A673 (cell line): ENCODE results near the gene CRHR1. TPM values are rescaled to one million over a fixed set of nuclear protein-coding genes. Genes with fewer than 3 reads are reported as not detected.

ENCODE experiments used
- BruUV-seq: library from RNA; stranded (reverse); fragments of 400-500 nt; replicated peaks from 2 replicates; lab custom pipeline; 2021; lab: Mats Ljungman, UMichigan
- CTCF ChIA-PET: fragments of 300-600 bp; sonication (Branson Sonifier 250); formaldehyde crosslinking; loops from one replicate; lab custom pipeline; 2022; ENCODE audit warnings: antibody characterized with exemption; lab: Charles Lee
- POLR2A ChIA-PET: fragments of 300-600 bp; sonication (Branson Sonifier 250); formaldehyde crosslinking; loops from one replicate; lab custom pipeline; 2022; ENCODE audit warnings: antibody characterized with exemption; ENCODE audit not compliant: low non-redundant PET; lab: Charles Lee
- DNase-seq: peaks from one replicate; pipeline ENCODE4 v3.0.0-alpha.2; 2015; ENCODE audit warnings: low spot score
- H3K27ac ChIP-seq: fragments of 200-600 bp; sonication (generic); 2 replicates; pipeline ENCODE4 v1.5.1; 2016; ENCODE audit warnings: mixed run types, low read depth, mild to moderate bottlenecking, mixed read lengths, antibody characterized with exemption, low read length; ENCODE audit not compliant: poor library complexity, severe bottlenecking
- H3K27me3 ChIP-seq: fragments of 200-600 bp; sonication (generic); replicated peaks from 2 replicates; pipeline ENCODE4 v1.6.1; 2017; ENCODE audit warnings: mixed run types, low read depth, mild to moderate bottlenecking, mixed read lengths, antibody characterized with exemption, low read length; ENCODE audit not compliant: insufficient read depth, poor library complexity
- H3K36me3 ChIP-seq: fragments of 200-600 bp; sonication (generic); 2 replicates; pipeline ENCODE4 v1.6.1; 2016; ENCODE audit warnings: mixed run types, mild to moderate bottlenecking, mixed read lengths, antibody characterized with exemption, low read length; ENCODE audit not compliant: insufficient read depth, poor library complexity, severe bottlenecking
- H3K4me1 ChIP-seq: fragments of 200-600 bp; sonication (generic); 2 replicates; pipeline ENCODE4 v1.6.1; 2017; ENCODE audit warnings: mixed run types, mild to moderate bottlenecking, mixed read lengths, antibody characterized with exemption, low read length; ENCODE audit not compliant: insufficient read depth, poor library complexity, severe bottlenecking
- H3K4me3 ChIP-seq: fragments of 200-600 bp; sonication (generic); 2 replicates; pipeline ENCODE4 v1.5.1; 2016; ENCODE audit warnings: low read depth, mixed run types, mild to moderate bottlenecking, mixed read lengths, low read length; ENCODE audit not compliant: poor library complexity, severe bottlenecking
- H3K9me3 ChIP-seq: fragments of 200-600 bp; sonication (generic); 2 replicates; pipeline ENCODE4 v1.6.1; 2016; ENCODE audit warnings: mixed run types, low read depth, mild to moderate bottlenecking, mixed read lengths, antibody characterized with exemption, low read length; ENCODE audit not compliant: poor library complexity, severe bottlenecking
- CTCF ChIP-seq: fragments of 300-800, 200-600 bp; sonication (generic); conservative IDR thresholded peaks from 2 replicates; pipeline ENCODE4 v1.5.1; 2017; ENCODE audit warnings: low read depth, mild to moderate bottlenecking, antibody characterized with exemption, low read length, moderate library complexity, mixed read lengths
- EZH2 ChIP-seq: fragments of 200-600 bp; sonication (generic); IDR thresholded peaks from 2 replicates; pipeline ENCODE4 v1.6.1; 2017; ENCODE audit warnings: borderline replicate concordance, low read depth, mild to moderate bottlenecking, mixed read lengths, antibody characterized with exemption, low read length; ENCODE audit not compliant: poor library complexity, severe bottlenecking
- intact Hi-C: fragments of 100-400 bp; cut with micrococcal nuclease; formaldehyde crosslinking; loops from one replicate; pipeline ENCODE4 v1.10.0; 2022; ENCODE audit not compliant: unreplicated experiment
- total RNA-seq: library from RNA; stranded (reverse); gene quantifications from 2 replicates; pipeline ENCODE4 v1.2.3, GENCODE V29; 2021

The CRHR1 gene
- total RNA-seq, 1 experiment from 2014 or later, result not detected

DNA sequence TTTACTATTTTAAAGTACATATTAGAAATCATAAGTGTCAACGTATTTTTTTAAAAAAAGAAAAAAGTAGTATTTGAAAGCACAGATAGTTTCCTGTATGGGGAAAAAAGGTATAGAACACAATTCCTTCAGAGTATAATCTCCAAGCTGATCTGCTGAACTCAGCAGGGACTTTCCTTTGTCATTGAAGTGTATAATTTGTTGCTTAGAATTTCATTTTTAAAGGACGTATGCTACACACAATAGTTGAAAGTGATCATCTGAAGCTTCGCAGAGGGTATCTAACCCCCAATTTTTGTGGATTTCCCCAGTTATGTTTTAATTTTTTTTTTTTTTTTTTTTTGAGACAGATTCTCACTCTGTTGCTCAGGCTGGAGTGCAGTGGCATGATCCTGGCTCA is 90.0 kb downstream of the CRHR1 start:
- Histone ChIP-seq H3K4me1 (peaks cover 23% of the 10 kb centered on the region), H3K27ac (peak overlapping the region; percentile 27), H3K4me3 (no peak overlapping the region), H3K36me3 (no peaks in the 10 kb centered on the region), H3K27me3 (no peaks in the 10 kb centered on the region), H3K9me3 (no peaks in the 10 kb centered on the region)
- BruUV-seq, result no TSS peak
- DNase-seq, result peak; percentile 24
- intact Hi-C loops, result no loop called here
- POLR2A ChIA-PET, result interaction anchor here (0.5 kb wide), 1 partner anchor 213 kb away, joined by 5 read pairs; no protein-coding TSS in a partner anchor
- CTCF ChIA-PET, result interaction anchor here (1.0 kb wide), 1 partner anchor 234 kb away, joined by 3 read pairs; no protein-coding TSS in a partner anchor
- TF ChIP-seq CTCF, result no peak

DNA sequence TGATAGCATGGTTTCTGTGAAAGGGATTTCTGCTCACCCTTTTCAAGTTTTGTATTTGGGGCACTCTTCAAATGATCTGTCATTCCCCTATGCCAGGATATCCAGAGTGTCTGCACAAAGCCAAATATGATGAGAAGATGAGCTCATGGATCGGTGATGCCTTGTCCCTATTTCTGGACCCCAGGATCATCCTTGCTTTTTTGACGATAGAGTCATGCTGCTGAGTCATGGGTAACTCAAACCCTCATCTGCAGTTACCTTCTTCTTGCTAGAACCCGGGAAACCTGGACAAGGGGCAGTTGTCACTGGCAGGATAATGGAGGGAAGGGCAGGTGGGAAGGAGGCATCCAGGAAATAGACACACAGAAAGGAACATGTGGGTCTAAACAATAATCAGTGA is 92.4 kb downstream of the CRHR1 start:
- no peaks in the 10 kb centered on the region for H3K36me3 ChIP-seq
- BruUV-seq, result no TSS peak
- no peaks in the 10 kb centered on the region for H3K27me3 ChIP-seq
- no peak overlapping the region for H3K27ac ChIP-seq
- ChIA-PET POLR2A (no interaction called here), CTCF (no interaction called here)
- no peak for DNase-seq
- no peak overlapping the region for H3K4me3 ChIP-seq
- H3K4me1 ChIP-seq, result peaks cover 13% of the 10 kb centered on the region
- no peaks in the 10 kb centered on the region for H3K9me3 ChIP-seq
- TF ChIP-seq CTCF, result no peak
- TF ChIP-seq EZH2, result no peak
- intact Hi-C loops, result no loop called here

- DNase-seq, result no peak
- BruUV-seq, result no TSS peak
- no peaks in the 10 kb centered on the region for H3K9me3 ChIP-seq
- no peak overlapping the region for H3K4me3 ChIP-seq
- H3K27me3 ChIP-seq, result no peaks in the 10 kb centered on the region
- ChIA-PET POLR2A (interaction anchor here (0.6 kb wide), 1 partner anchor 16 kb away, joined by 3 read pairs; no protein-coding TSS in a partner anchor), CTCF (no interaction called here)
- no peak for TF ChIP-seq EZH2
- no peak for TF ChIP-seq CTCF
- H3K36me3 ChIP-seq, result no peaks in the 10 kb centered on the region
- H3K27ac ChIP-seq, result no peak overlapping the region
- intact Hi-C loops, result no loop called here
- H3K4me1 ChIP-seq, result peaks cover 13% of the 10 kb centered on the region
Observed at GRCh38 chr17:45877467-45877866, 93.3 kb downstream of the CRHR1 start.
